Activated naive CD4-positive, alpha-beta T cell treated with anti-CD3 and anti-CD28 coated beads, Interleukin-2, amount 10 ng/mL, durations not matched to agents 5 hours and 36 hours (primary cell): ENCODE results near the gene ABCB1. TPM values are rescaled to one million over a fixed set of nuclear protein-coding genes. Genes with fewer than 3 reads are reported as not detected.

ENCODE experiments used
- total RNA-seq, 2 experiments: library from RNA; stranded (reverse); gene quantifications; one replicate each; pipeline ENCODE4 v1.2.3, GENCODE V29; 2021

Gene ABCB1
- total RNA-seq, result 1 to 10 TPM; 1.5 to 2.2 TPM

GRCh38 chr7:87600130-87601124 lies at the start of gene ABCB1:
Gene ABCB1 (minus strand): TSS chr7:87600884. CDS start chr7:87600184, 700 bp downstream.

GRCh38 chr7:87475359-87476178 lies 125.1 kb downstream of the ABCB1 start, which contains the start of gene ABCB4:
Gene ABCB4 (minus strand): TSS chr7:87475680. CDS start chr7:87475465, 215 bp downstream.

Other genes starting within 250 kb of the ABCB1 start
- not detected for gene ABCB4, start 125.2 kb downstream of the ABCB1 start, total RNA-seq
- under 1 TPM in 1 of 2 experiments, not detected in 1; 0.25 TPM for gene RUNDC3B, start 27.5 kb upstream of the ABCB1 start, total RNA-seq